Measurements from ENCODE around the gene CAMSAP1. TPM values are rescaled to one million over a fixed set of nuclear protein-coding genes. Genes with fewer than 3 reads are reported as not detected.

The CAMSAP1 gene
- total and polyA plus RNA-seq, 4 donors, result 5.0 to 29.8 (median 15.1) TPM

GRCh38 chr9:135785013-135785575, 122.3 kb downstream of the CAMSAP1 start:
- H3K27me3 ChIP-seq (ENCODE audit: control insufficient read depth in 3 of 3, insufficient read depth in 3 of 3, low read length in 2 of 3), result peaks cover 0 to 5% (median 3%) of the 10 kb centered on the region in 3 donors
- H3K4me1 ChIP-seq (ENCODE audit: control insufficient read depth in 5 of 5, insufficient read depth in 5 of 5, low read length in 5 of 5), result no peaks in the 10 kb centered on the region
- no peak overlapping the region for H3K4me3 ChIP-seq
- no peak overlapping the region for H3K27ac ChIP-seq (ENCODE audit: low read depth in 1 of 2, low read length in 1 of 2)
- H3K9ac ChIP-seq (ENCODE audit: insufficient read depth in 1 of 2, low read length in 2 of 2), result no peak overlapping the region
- ATAC-seq (ENCODE audit: insufficient read depth, low FRiP score) (no peak), DNase-seq (no peak)
- peaks cover 0 to 2% (median 0%) of the 10 kb centered on the region in 4 donors for H3K9me3 ChIP-seq (ENCODE audit: control insufficient read depth in 4 of 4, insufficient read depth in 3 of 4, low read length in 3 of 4)
- no peak for TF ChIP-seq CTCF (IDR thresholded peaks at IDR 0.05; ENCODE audit: control extremely low read depth, extremely low read depth)
- no peaks in the 10 kb centered on the region for H3K36me3 ChIP-seq (ENCODE audit: control insufficient read depth in 4 of 4, insufficient read depth in 4 of 4, low read length in 4 of 4)
- 83 to 87% methylated on average over 21 to 22 of the region's 22 CpGs for WGBS, 2 donors

- Histone ChIP-seq H3K4me1 (ENCODE audit: control insufficient read depth in 5 of 5, insufficient read depth in 5 of 5, low read length in 5 of 5) (no peaks in the 10 kb centered on the region), H3K27me3 (ENCODE audit: control insufficient read depth in 3 of 3, insufficient read depth in 3 of 3, low read length in 2 of 3) (peaks cover 0 to 3% (median 0%) of the 10 kb centered on the region in 3 donors), H3K36me3 (ENCODE audit: control insufficient read depth in 4 of 4, insufficient read depth in 4 of 4, low read length in 4 of 4) (no peaks in the 10 kb centered on the region), H3K4me3 (no peak overlapping the region), H3K9me3 (ENCODE audit: control insufficient read depth in 4 of 4, insufficient read depth in 3 of 4, low read length in 3 of 4) (peaks cover 0 to 2% (median 0%) of the 10 kb centered on the region in 4 donors), H3K9ac (ENCODE audit: insufficient read depth in 1 of 2, low read length in 2 of 2) (no peak overlapping the region), H3K27ac (ENCODE audit: low read depth in 1 of 2, low read length in 1 of 2) (no peak overlapping the region)
- WGBS, 2 donors, result 85 to 91% methylated on average over 30 of the region's 30 CpGs
- ATAC-seq (ENCODE audit: insufficient read depth, low FRiP score), result no peak
- no peak for DNase-seq
- no peak for TF ChIP-seq CTCF (IDR thresholded peaks at IDR 0.05; ENCODE audit: control extremely low read depth, extremely low read depth)
Observed at GRCh38 chr9:135783540-135784245, 123.7 kb downstream of the CAMSAP1 start.

- Histone ChIP-seq H3K4me1 (ENCODE audit: control insufficient read depth in 5 of 5, insufficient read depth in 5 of 5, low read length in 5 of 5) (no peaks in the 10 kb centered on the region), H3K9ac (ENCODE audit: insufficient read depth in 1 of 2, low read length in 2 of 2) (no peak overlapping the region), H3K27ac (ENCODE audit: low read depth in 1 of 2, low read length in 1 of 2) (no peak overlapping the region), H3K27me3 (ENCODE audit: control insufficient read depth in 3 of 3, insufficient read depth in 3 of 3, low read length in 2 of 3) (peaks cover 0 to 3% (median 0%) of the 10 kb centered on the region in 3 donors), H3K9me3 (ENCODE audit: control insufficient read depth in 4 of 4, insufficient read depth in 3 of 4, low read length in 3 of 4) (peaks cover 0 to 2% (median 0%) of the 10 kb centered on the region in 4 donors), H3K4me3 (no peak overlapping the region), H3K36me3 (ENCODE audit: control insufficient read depth in 4 of 4, insufficient read depth in 4 of 4, low read length in 4 of 4) (no peaks in the 10 kb centered on the region)
- WGBS, 2 donors, result 88 to 91% methylated on average over 24 of the region's 24 CpGs
- no peak for TF ChIP-seq CTCF (IDR thresholded peaks at IDR 0.05; ENCODE audit: control extremely low read depth, extremely low read depth)
- DNase-seq (no peak), ATAC-seq (ENCODE audit: insufficient read depth, low FRiP score) (no peak)
Observed at GRCh38 chr9:135782946-135783345, 124.4 kb downstream of the CAMSAP1 start.

Data from lung (tissue), 12 donors.